ENCODE data around the gene MRPL22.

GRCh38 chr5:154937718-154938466 is 3.0 kb upstream of the MRPL22 start, which contains the start of gene GEMIN5:
- TF ChIP-seq BHLHE40 (IDR thresholded peaks at IDR 0.05; ENCODE audit: borderline replicate concordance) (no peak), SP1 (IDR thresholded peaks at IDR 0.05) (no peak), ELF4 (IDR thresholded peaks at IDR 0.05) (no peak), TARDBP (IDR thresholded peaks at IDR 0.05) (no peak), HDGF (IDR thresholded peaks at IDR 0.05; ENCODE audit: borderline replicate concordance) (no peak), FOXA1 (IDR thresholded peaks at IDR 0.05) (no peak), SUZ12 (IDR thresholded peaks at IDR 0.05) (no peak), FOXM1 (IDR thresholded peaks at IDR 0.05; ENCODE audit: borderline replicate concordance) (no peak)

Data from HEK293T (cell line).